NCI-H1105 treated with DMSO at 0.1 percent for 48 hours (cell line): ENCODE measurements around the gene SHB.

ENCODE experiments used
- DNase-seq: peaks from one replicate; lab custom pipeline; 2025; lab: John Stamatoyannopoulos, UW

The SHB gene

GRCh38 chr9:37929441-37929895 lies 139.6 kb downstream of the SHB start:
- no peak for DNase-seq

- DNase-seq = no peak
Measured at GRCh38 chr9:37928552-37929430, 140.2 kb downstream of the SHB start.

GRCh38 chr9:37927601-37928551 lies 141.2 kb downstream of the SHB start:
- no peak for DNase-seq

GRCh38 chr9:37927132-37927531 lies 141.9 kb downstream of the SHB start:
- DNase-seq = peak; percentile 5

GRCh38 chr9:37926737-37927118 lies 142.3 kb downstream of the SHB start:
- no peak for DNase-seq

GRCh38 chr9:37925786-37926736 lies 143.0 kb downstream of the SHB start:
- DNase-seq = no peak

- DNase-seq = no peak
Measured at GRCh38 chr9:37925006-37925405, 144.0 kb downstream of the SHB start.

- no peak for DNase-seq
Measured at GRCh38 chr9:37924538-37924937, 144.5 kb downstream of the SHB start.

GRCh38 chr9:37923796-37924427 lies 145.1 kb downstream of the SHB start:
- no peak for DNase-seq

GRCh38 chr9:37923118-37923795 lies 145.8 kb downstream of the SHB start:
- DNase-seq = no peak

GRCh38 chr9:37922363-37923117 lies 146.5 kb downstream of the SHB start:
- DNase-seq = no peak

GRCh38 chr9:37921546-37922300 lies 147.3 kb downstream of the SHB start:
- DNase-seq = no peak

- DNase-seq = no peak
Measured at GRCh38 chr9:37921168-37921510, 147.9 kb downstream of the SHB start.

- no peak for DNase-seq
Measured at GRCh38 chr9:37920471-37921167, 148.4 kb downstream of the SHB start.

- DNase-seq = no peak
Measured at GRCh38 chr9:37919956-37920335, 149.1 kb downstream of the SHB start.

GRCh38 chr9:37919246-37919955 lies 149.6 kb downstream of the SHB start:
- no peak for DNase-seq

- DNase-seq = no peak
Measured at GRCh38 chr9:37918665-37919170, 150.3 kb downstream of the SHB start.
